AG09309 (cell line): ENCODE measurements around the gene CCDC86.

Experiments used
- DNase-seq: peaks from one replicate; pipeline ENCODE4 v3.0.0-alpha.2; 2010; ENCODE audit warnings: low read depth
- H3K4me3 ChIP-seq: 2 replicates; pipeline ENCODE4 v1.5.1; 2011; ENCODE audit warnings: mild to moderate bottlenecking, low read depth, low read length, moderate library complexity; ENCODE audit not compliant: control insufficient read depth
- CTCF ChIP-seq: IDR thresholded peaks from 2 replicates; pipeline ENCODE4 v1.5.1; 2011; ENCODE audit warnings: mild to moderate bottlenecking, low read depth, low read length, inconsistent platforms; ENCODE audit not compliant: insufficient read depth, control insufficient read depth; ENCODE audit errors: missing control alignments

The CCDC86 gene

DNA sequence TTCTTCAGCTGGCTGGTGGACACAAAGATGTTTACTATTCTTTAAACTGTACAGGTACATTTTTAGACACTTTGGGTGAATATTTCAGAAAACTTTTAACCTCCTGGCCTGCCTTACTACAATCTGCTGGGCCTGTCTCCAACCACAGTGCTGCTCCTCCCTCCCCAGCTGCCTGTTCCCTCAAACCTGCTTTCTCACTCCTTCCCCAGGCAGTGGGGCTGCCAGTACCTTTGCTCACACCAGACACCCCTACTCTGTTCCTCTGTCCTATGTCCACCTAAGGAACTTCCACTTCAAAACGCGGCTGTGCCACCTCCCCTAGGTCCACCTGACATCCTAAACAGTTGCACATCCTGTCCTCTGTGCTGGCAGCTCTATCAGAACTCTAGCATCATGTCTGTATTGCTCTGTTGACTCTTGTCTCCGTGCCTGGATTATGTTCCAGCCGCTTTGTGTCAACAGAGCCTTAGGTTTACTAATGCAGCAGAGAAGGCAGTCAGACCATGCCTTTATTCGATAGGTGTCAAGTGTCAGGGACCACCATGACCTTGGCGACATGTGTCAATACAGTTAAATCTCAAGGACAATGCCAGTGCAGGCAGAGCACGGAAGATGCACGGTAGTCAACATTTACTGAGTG lies 38.9 kb downstream of the CCDC86 start:
- no peak overlapping the region for H3K4me3 ChIP-seq
- no peak for TF ChIP-seq CTCF
- DNase-seq = no peak

GRCh38 chr11:60887556-60887955 lies 45.6 kb downstream of the CCDC86 start:
- DNase-seq = no peak
- peak; percentile 75 for TF ChIP-seq CTCF
- no peak overlapping the region for H3K4me3 ChIP-seq

GRCh38 chr11:60889869-60890311 lies 48.0 kb downstream of the CCDC86 start:
- DNase-seq = no peak
- no peak for TF ChIP-seq CTCF
- H3K4me3 ChIP-seq = no peak overlapping the region

GRCh38 chr11:60890696-60891095 lies 48.8 kb downstream of the CCDC86 start:
- no peak for TF ChIP-seq CTCF
- DNase-seq = no peak
- H3K4me3 ChIP-seq = no peak overlapping the region

GRCh38 chr11:60891103-60891741 lies 49.3 kb downstream of the CCDC86 start:
- TF ChIP-seq CTCF = no peak
- no peak for DNase-seq
- H3K4me3 ChIP-seq = no peak overlapping the region

DNA sequence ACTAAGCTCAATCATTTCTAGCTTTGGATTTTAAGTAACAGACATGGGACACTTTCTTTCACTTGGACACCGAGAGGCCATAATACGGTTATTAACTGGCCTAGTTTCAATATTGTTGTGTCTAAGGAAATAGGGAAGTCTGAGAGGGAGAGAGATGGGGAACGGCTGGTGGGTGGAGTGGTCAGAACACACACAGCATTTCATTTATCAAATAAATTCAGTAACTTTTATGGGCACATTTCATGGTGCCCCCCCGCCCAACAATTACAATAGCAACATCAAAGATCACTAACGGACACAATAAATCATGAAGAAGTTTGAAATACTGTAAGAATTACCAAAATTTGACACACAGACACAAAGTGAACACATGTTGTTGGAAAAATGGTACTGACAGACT lies 53.8 kb downstream of the CCDC86 start:
- no peak overlapping the region for H3K4me3 ChIP-seq

More for the DNA sequence above, 53.8 kb downstream of the CCDC86 start:
- no peak for DNase-seq
- TF ChIP-seq CTCF = no peak
